ENCODE measurements around the gene SLC12A5.

SLC12A5 gene

DNA sequence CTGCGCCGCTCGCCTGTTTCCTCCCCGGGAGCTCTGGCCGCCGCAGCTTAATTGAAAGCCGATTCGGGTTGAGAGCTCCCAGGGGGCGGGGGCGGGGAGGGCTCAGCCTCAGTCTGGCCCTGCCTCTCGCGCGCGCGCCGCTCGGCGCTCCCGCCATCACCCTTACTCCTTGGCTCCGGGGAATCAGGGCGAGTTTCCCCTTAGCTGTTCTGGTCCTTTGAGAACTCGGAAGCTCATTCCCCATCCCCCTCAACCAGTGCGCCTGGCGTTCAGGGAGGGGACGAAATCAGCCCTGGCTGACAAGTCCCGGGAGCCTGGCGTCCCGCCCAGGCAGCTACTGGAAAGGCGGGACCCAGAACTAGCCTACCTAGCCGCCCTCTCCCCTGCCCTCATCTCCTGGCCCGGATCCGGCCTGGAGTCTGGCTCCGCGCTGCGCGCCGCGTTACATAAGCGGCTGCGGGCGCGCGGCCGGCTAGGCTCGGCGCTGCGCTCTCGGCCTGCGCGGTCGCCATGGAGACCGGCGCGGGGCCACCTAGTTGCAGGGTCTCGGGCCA, 2.8 kb downstream of the SLC12A5 start:
- DNase-seq (ENCODE audit: low spot score) = no peak
- in situ Hi-C loops (cut with MboI; ENCODE audit: low sequenced_read_pairs, unreplicated experiment) = no loop called here
- TF ChIP-seq, protein P1, sequence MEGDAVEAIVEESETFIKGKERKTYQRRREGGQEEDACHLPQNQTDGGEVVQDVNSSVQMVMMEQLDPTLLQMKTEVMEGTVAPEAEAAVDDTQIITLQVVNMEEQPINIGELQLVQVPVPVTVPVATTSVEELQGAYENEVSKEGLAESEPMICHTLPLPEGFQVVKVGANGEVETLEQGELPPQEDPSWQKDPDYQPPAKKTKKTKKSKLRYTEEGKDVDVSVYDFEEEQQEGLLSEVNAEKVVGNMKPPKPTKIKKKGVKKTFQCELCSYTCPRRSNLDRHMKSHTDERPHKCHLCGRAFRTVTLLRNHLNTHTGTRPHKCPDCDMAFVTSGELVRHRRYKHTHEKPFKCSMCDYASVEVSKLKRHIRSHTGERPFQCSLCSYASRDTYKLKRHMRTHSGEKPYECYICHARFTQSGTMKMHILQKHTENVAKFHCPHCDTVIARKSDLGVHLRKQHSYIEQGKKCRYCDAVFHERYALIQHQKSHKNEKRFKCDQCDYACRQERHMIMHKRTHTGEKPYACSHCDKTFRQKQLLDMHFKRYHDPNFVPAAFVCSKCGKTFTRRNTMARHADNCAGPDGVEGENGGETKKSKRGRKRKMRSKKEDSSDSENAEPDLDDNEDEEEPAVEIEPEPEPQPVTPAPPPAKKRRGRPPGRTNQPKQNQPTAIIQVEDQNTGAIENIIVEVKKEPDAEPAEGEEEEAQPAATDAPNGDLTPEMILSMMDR (IDR thresholded peaks at IDR 0.05; ENCODE audit: borderline replicate concordance, control extremely low read depth, extremely low read depth, insufficient read depth, missing control alignments) = no peak

DNA sequence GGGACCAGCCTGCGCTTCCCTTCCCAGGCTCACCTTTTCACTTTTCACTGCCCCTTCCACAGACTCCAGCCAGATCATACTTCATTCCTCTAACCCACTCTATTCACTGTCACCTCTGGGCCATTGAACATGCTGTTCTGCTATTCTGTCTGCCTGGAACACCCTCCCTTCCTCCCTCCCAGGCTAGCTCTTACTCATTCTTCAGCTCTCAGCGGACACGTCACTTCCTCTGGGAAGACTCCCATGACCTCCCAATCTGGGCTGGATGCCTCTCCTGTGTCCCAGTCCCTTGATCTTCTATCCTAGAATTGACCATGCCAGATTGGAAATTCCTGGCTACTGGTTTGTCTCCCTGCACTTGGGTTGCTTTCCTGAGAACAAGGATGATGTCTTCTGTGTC, 5.0 kb downstream of the SLC12A5 start:
- in situ Hi-C loops (cut with MboI; ENCODE audit: low sequenced_read_pairs, unreplicated experiment) = no loop called here
- TF ChIP-seq, protein P1 (IDR thresholded peaks at IDR 0.05; ENCODE audit: borderline replicate concordance, control extremely low read depth, extremely low read depth, insufficient read depth, missing control alignments) = no peak
- no peak for DNase-seq (ENCODE audit: low spot score)

GRCh38 chr20:46035253-46035652, 6.2 kb downstream of the SLC12A5 start:
- in situ Hi-C loops (cut with MboI; ENCODE audit: low sequenced_read_pairs, unreplicated experiment) = no loop called here
- DNase-seq (ENCODE audit: low spot score) = no peak
- TF ChIP-seq, protein P1 (IDR thresholded peaks at IDR 0.05; ENCODE audit: borderline replicate concordance, control extremely low read depth, extremely low read depth, insufficient read depth, missing control alignments) = no peak

GRCh38 chr20:46035713-46036112, 6.7 kb downstream of the SLC12A5 start:
- TF ChIP-seq, protein P1 (IDR thresholded peaks at IDR 0.05; ENCODE audit: borderline replicate concordance, control extremely low read depth, extremely low read depth, insufficient read depth, missing control alignments) = no peak
- in situ Hi-C loops (cut with MboI; ENCODE audit: low sequenced_read_pairs, unreplicated experiment) = no loop called here
- no peak for DNase-seq (ENCODE audit: low spot score)

GRCh38 chr20:46036370-46036769, 7.4 kb downstream of the SLC12A5 start:
- in situ Hi-C loops (cut with MboI; ENCODE audit: low sequenced_read_pairs, unreplicated experiment) = no loop called here
- DNase-seq (ENCODE audit: low spot score) = no peak
- TF ChIP-seq, protein P1 (IDR thresholded peaks at IDR 0.05; ENCODE audit: borderline replicate concordance, control extremely low read depth, extremely low read depth, insufficient read depth, missing control alignments) = no peak

DNA sequence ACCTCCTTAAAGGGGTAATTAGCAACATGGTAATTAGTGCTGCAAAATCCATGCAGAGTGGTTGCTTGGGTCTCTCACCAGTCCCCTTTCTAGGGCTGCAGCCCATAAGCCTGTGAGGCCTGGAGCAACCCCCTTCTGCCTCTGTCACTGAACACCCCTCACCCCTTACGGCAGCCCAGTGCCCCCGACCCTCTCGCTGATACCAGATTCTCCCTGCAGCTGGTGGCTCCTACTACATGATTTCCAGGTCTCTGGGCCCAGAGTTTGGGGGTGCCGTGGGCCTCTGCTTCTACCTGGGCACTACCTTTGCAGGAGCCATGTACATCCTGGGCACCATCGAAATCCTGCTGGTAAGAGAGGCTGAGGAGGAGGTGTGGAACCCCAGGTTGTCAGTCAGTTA, 8.0 kb downstream of the SLC12A5 start:
- DNase-seq (ENCODE audit: low spot score) = no peak
- in situ Hi-C loops (cut with MboI; ENCODE audit: low sequenced_read_pairs, unreplicated experiment) = no loop called here
- TF ChIP-seq, protein P1 (IDR thresholded peaks at IDR 0.05; ENCODE audit: borderline replicate concordance, control extremely low read depth, extremely low read depth, insufficient read depth, missing control alignments) = no peak
